ENCODE measurements around the gene TRMU. TPM values are rescaled to one million over a fixed set of nuclear protein-coding genes. Genes with fewer than 3 reads are reported as not detected.
A peak's percentile ranks its signal among the peaks of the same experiment; 100 is the strongest.

Gene TRMU
- total RNA-seq, 6 experiments from 2014 or later, result 17.2 to 24.2 (median 19.9) TPM

- Histone ChIP-seq H3K27me3 (no peaks in the 10 kb centered on the region), H3K4me3 (no peak overlapping the region), H3K27ac (no peak overlapping the region), H3K36me3 (peaks cover 0 to 41% (median 23%) of the 10 kb centered on the region in 4 donors), H3K4me1 (peaks cover 0 to 10% (median 4%) of the 10 kb centered on the region in 4 donors), H3K9me3 (no peaks in the 10 kb centered on the region)
- TF ChIP-seq CTCF (IDR thresholded peaks at IDR 0.05) (no peak), POLR2A (IDR thresholded peaks at IDR 0.05) (no peak)
- ATAC-seq (peak in 3 of 4 donors; percentile 1 to 38 (median 2)), DNase-seq (no peak)
- intact Hi-C loops (cut with DNase I), result no loop called here
- WGBS (ENCODE audit: insufficient coverage, low coverage, low lambda C conversion rate, missing lambda C conversion rate), result 43% methylated on average over 1 of the region's 2 CpGs
Measured at GRCh38 chr22:46294784-46295183, 40.7 kb upstream of the TRMU start.

GRCh38 chr22:46295277-46295971 is 40.1 kb upstream of the TRMU start:
- DNase-seq (no peak), ATAC-seq (peak; percentile 1 to 21 (median 9))
- no peak overlapping the region for H3K4me3 ChIP-seq
- no peaks in the 10 kb centered on the region for H3K9me3 ChIP-seq
- no peaks in the 10 kb centered on the region for H3K27me3 ChIP-seq
- TF ChIP-seq POLR2A (IDR thresholded peaks at IDR 0.05) (no peak), CTCF (IDR thresholded peaks at IDR 0.05) (no peak)
- H3K27ac ChIP-seq, result peak overlapping the region in 1 of 3 donors; percentile 87
- intact Hi-C loops (cut with DNase I), result no loop called here
- WGBS (ENCODE audit: insufficient coverage, low coverage, low lambda C conversion rate, missing lambda C conversion rate), result 0% methylated on average over 1 of the region's 4 CpGs
- peaks cover 0 to 36% (median 20%) of the 10 kb centered on the region in 4 donors for H3K36me3 ChIP-seq
- H3K4me1 ChIP-seq, result peaks cover 0 to 10% (median 4%) of the 10 kb centered on the region in 4 donors

GRCh38 chr22:46296257-46297150 is 39.0 kb upstream of the TRMU start, which contains the start of gene GTSE1:
Gene GTSE1, plus strand, starts transcription at chr22:46296870. Its CDS starts 531 bp downstream, at chr22:46297401.
- peak; percentile 88 to 94 (median 92) for ATAC-seq
- intact Hi-C loops (cut with DNase I), result no loop called here
- 1% methylated on average over 23 of the region's 76 CpGs for WGBS (ENCODE audit: insufficient coverage, low coverage, low lambda C conversion rate, missing lambda C conversion rate)

More at GRCh38 chr22:46296257-46297150, 39.0 kb upstream of the TRMU start, which contains the start of gene GTSE1:
- Histone ChIP-seq H3K4me1 (peaks cover 0 to 10% (median 4%) of the 10 kb centered on the region in 4 donors), H3K36me3 (peaks cover 0 to 26% (median 14%) of the 10 kb centered on the region in 4 donors), H3K27ac (peak within 1 kb of the TSS; percentile 83 to 87 (median 86)), H3K9me3 (no peaks in the 10 kb centered on the region), H3K27me3 (no peaks in the 10 kb centered on the region), H3K4me3 (peak within 1 kb of the TSS; percentile 44 to 59 (median 53))
- DNase-seq, result peak; percentile 98 to 99 (median 99)
- TF ChIP-seq POLR2A (IDR thresholded peaks at IDR 0.05) (peak; percentile 54), CTCF (IDR thresholded peaks at IDR 0.05) (peak in 3 of 4 donors; percentile 10 to 42 (median 38))
